Liver (tissue), 9 donors: ENCODE data around the gene TMEM232. TPM values are rescaled to one million over a fixed set of nuclear protein-coding genes. Genes with fewer than 3 reads are reported as not detected.

ENCODE experiments used
- DNase-seq: peaks from one replicate; pipeline ENCODE4 v3.0.0-alpha.2; 2017; ENCODE audit warnings: low spot score
- H3K27ac ChIP-seq, 2 donors: one replicate each; pipeline ENCODE4 v1.7.0; 2013; ENCODE audit warnings: inconsistent platforms in 2 of 2, low read length in 2 of 2, control low read depth in 1 of 2, low read depth in 1 of 2, mild to moderate bottlenecking in 1 of 2
- H3K27me3 ChIP-seq, 4 donors: one replicate each; pipeline versions ENCODE4 v1.6.1 to v1.7.0; 2013; ENCODE audit warnings: low read length in 3 of 4, inconsistent platforms in 1 of 4, mild to moderate bottlenecking in 1 of 4, moderate library complexity in 1 of 4; ENCODE audit not compliant: control insufficient read depth in 4 of 4, insufficient read depth in 4 of 4
- H3K36me3 ChIP-seq, 4 donors: one replicate each; pipeline versions ENCODE4 v1.6.1 to v1.7.0; 2013; ENCODE audit warnings: low read length in 3 of 4, mild to moderate bottlenecking in 3 of 4, low read depth in 1 of 4, moderate library complexity in 1 of 4; ENCODE audit not compliant: control insufficient read depth in 4 of 4, insufficient read depth in 3 of 4
- H3K4me1 ChIP-seq, 4 donors: one replicate each; pipeline versions ENCODE4 v1.6.1 to v1.7.0; 2013; ENCODE audit warnings: low read length in 3 of 4, mild to moderate bottlenecking in 3 of 4, moderate library complexity in 1 of 4; ENCODE audit not compliant: control insufficient read depth in 4 of 4, insufficient read depth in 4 of 4
- H3K4me3 ChIP-seq, 3 donors: one replicate each; pipeline versions ENCODE4 v1.6.1 to v1.7.0; 2013; ENCODE audit warnings: low read length in 3 of 3, control low read depth in 1 of 3, low read depth in 1 of 3, mild to moderate bottlenecking in 1 of 3
- H3K9ac ChIP-seq, 2 donors: one replicate each; pipeline ENCODE4 v1.7.0; 2013; ENCODE audit warnings: low read length in 2 of 2, mild to moderate bottlenecking in 2 of 2, moderate library complexity in 2 of 2, control low read depth in 1 of 2, low read depth in 1 of 2
- H3K9me3 ChIP-seq, 4 donors: one replicate each; pipeline versions ENCODE4 v1.6.1 to v1.7.0; 2013; ENCODE audit warnings: low read length in 3 of 4; ENCODE audit not compliant: control insufficient read depth in 4 of 4
- ATF3 ChIP-seq: IDR thresholded peaks from 2 replicates; pipeline ENCODE4 v1.6.1; 2016; ENCODE audit warnings: antibody characterized with exemption
- CTCF ChIP-seq: fragments of 150-350 bp; IDR thresholded peaks from 2 replicates; pipeline ENCODE4 v1.5.1; 2017; ENCODE audit warnings: improper control_type of control experiment, low read depth, low read length; ENCODE audit not compliant: missing input control
- EGR1 ChIP-seq, 2 donors: IDR thresholded peaks; 2 replicates each; pipeline ENCODE4 v1.6.1; 2016 to 2018; ENCODE audit warnings: antibody characterized with exemption in 2 of 2, low read depth in 2 of 2
- FOXA1 ChIP-seq: IDR thresholded peaks from 2 replicates; pipeline ENCODE4 v1.6.1; 2016; ENCODE audit warnings: antibody characterized with exemption
- FOXA2 ChIP-seq: IDR thresholded peaks from 2 replicates; pipeline ENCODE4 v1.6.1; 2016; ENCODE audit warnings: antibody characterized with exemption
- GABPA ChIP-seq, 2 donors: IDR thresholded peaks in 1 of 2; conservative IDR thresholded peaks in 1 of 2; 2 replicates each; pipeline ENCODE4 v1.6.1; 2016; ENCODE audit warnings: antibody characterized with exemption in 2 of 2, mild to moderate bottlenecking in 1 of 2, moderate library complexity in 1 of 2
- HNF4A ChIP-seq, 2 donors: conservative IDR thresholded peaks; 2 replicates each; pipeline ENCODE4 v1.6.1; 2016; ENCODE audit warnings: antibody characterized with exemption in 2 of 2, mild to moderate bottlenecking in 2 of 2
- HNF4G ChIP-seq: IDR thresholded peaks from 2 replicates; pipeline ENCODE4 v1.6.1; 2016; ENCODE audit warnings: antibody characterized with exemption
- JUND ChIP-seq, 2 donors: IDR thresholded peaks; 2 replicates each; pipeline ENCODE4 v1.6.1; 2016; ENCODE audit warnings: antibody characterized with exemption in 2 of 2
- NR2F2 ChIP-seq: IDR thresholded peaks from 2 replicates; pipeline ENCODE4 v1.6.1; 2016; ENCODE audit warnings: antibody characterized with exemption
- RAD21 ChIP-seq, 2 donors: IDR thresholded peaks; 2 replicates each; pipeline ENCODE4 v1.6.1; 2016; ENCODE audit warnings: antibody characterized with exemption in 2 of 2, mild to moderate bottlenecking in 2 of 2
- REST ChIP-seq: IDR thresholded peaks from 2 replicates; pipeline ENCODE4 v1.6.1; 2016; ENCODE audit warnings: antibody characterized with exemption, mild to moderate bottlenecking
- RXRA ChIP-seq, 2 donors: IDR thresholded peaks; 2 replicates each; pipeline ENCODE4 v1.6.1; 2017 to 2018; ENCODE audit warnings: antibody characterized with exemption in 2 of 2, mild to moderate bottlenecking in 1 of 2
- SP1 ChIP-seq: IDR thresholded peaks from 2 replicates; pipeline ENCODE4 v1.6.1; 2018; ENCODE audit warnings: antibody characterized with exemption, mild to moderate bottlenecking
- TAF1 ChIP-seq: conservative IDR thresholded peaks from 2 replicates; pipeline ENCODE4 v1.6.1; 2016; ENCODE audit warnings: antibody characterized with exemption, mild to moderate bottlenecking
- YY1 ChIP-seq: IDR thresholded peaks from 2 replicates; pipeline ENCODE4 v1.6.1; 2016; ENCODE audit warnings: antibody characterized with exemption, mild to moderate bottlenecking
- ZBTB33 ChIP-seq: IDR thresholded peaks from 2 replicates; pipeline ENCODE4 v1.6.1; 2016; ENCODE audit warnings: antibody characterized with exemption
- WGBS: extraction: QIAGEN DNeasy Blood & Tissue Kit; methylation state at CpG from one replicate; pipeline ENCODE4 v1.1.7; 2013; 5-methylcytosine and 5-hydroxymethylcytosine counted together
- polyA plus RNA-seq, 2 donors: library from polyadenylated mRNA; stranded (reverse) in 1 of 2; unstranded in 1 of 2; fragments of 200-250 nt in 1 of 2; fragments of >200 nt in 1 of 2; fragmentation: Nextera tagmentation in 1 of 2; extraction: Ambion mirVana in 1 of 2; gene quantifications; one replicate each; pipeline versions ENCODE4 v1.2.1 to v1.2.3, GENCODE V29; 2013 to 2015
- total RNA-seq, 2 donors: library from RNA; depleted of rRNA; stranded (reverse); fragments of >200 nt; gene quantifications; one replicate each; pipeline ENCODE4 v1.2.3, GENCODE V29; 2014
- TF ChIP-seq, protein P1 (sequence below): IDR thresholded peaks from 2 replicates; pipeline ENCODE4 v1.6.1; 2016; ENCODE audit warnings: antibody characterized with exemption
- donor health status: healthy.
- donor health status: healthy.
- donor health status: healthy.
- donor health status: healthy.
- donor health status: healthy.

The TMEM232 gene
- total and polyA plus RNA-seq, 4 donors: 0.39 to 2.5 (median 1.0) TPM

DNA sequence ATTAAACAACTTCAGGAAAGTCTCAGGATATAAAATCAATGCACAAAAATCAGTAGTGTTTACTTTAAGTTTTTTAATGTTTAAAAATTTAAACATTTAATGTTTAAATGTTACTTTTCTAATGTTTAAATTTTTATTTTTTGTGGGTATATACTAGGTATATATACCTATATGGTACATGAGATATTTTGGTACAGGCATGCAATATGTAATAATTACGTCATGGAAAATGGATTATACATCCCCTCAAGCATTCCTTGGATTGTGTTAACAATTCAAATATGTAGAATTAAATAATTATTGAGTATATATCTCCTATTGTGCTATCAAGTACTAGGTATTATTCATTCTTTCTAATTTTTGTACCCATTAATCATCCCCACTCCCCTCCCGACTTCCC is 291.3 kb downstream of the TMEM232 start:
- Histone ChIP-seq H3K27ac (no peak overlapping the region), H3K4me3 (no peak overlapping the region), H3K9ac (no peak overlapping the region), H3K27me3 (no peaks in the 10 kb centered on the region), H3K4me1 (no peaks in the 10 kb centered on the region), H3K9me3 (no peaks in the 10 kb centered on the region), H3K36me3 (no peaks in the 10 kb centered on the region)
- no peak for TF ChIP-seq EGR1 (IDR thresholded peaks at IDR 0.05; ENCODE audit: low read depth in 2 of 2)
- TF ChIP-seq FOXA2: no peak
- no peak for TF ChIP-seq YY1
- no peak for TF ChIP-seq TAF1
- no peak for TF ChIP-seq REST
- no peak for TF ChIP-seq RAD21 (IDR thresholded peaks at IDR 0.05)
- TF ChIP-seq FOXA1: no peak
- no peak for TF ChIP-seq JUND (IDR thresholded peaks at IDR 0.05)
- TF ChIP-seq, protein P1, sequence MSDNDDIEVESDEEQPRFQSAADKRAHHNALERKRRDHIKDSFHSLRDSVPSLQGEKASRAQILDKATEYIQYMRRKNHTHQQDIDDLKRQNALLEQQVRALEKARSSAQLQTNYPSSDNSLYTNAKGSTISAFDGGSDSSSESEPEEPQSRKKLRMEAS: no peak
- TF ChIP-seq ZBTB33: no peak
- TF ChIP-seq RXRA (IDR thresholded peaks at IDR 0.05): no peak
- TF ChIP-seq CTCF: no peak
- no peak for TF ChIP-seq SP1
- no peak for TF ChIP-seq GABPA (IDR thresholded peaks at IDR 0.05 in 1 of 2, conservative IDR thresholded peaks at IDR 0.05 in 1 of 2)
- TF ChIP-seq ATF3: no peak
- TF ChIP-seq HNF4A (conservative IDR thresholded peaks at IDR 0.05): no peak
- no peak for TF ChIP-seq NR2F2
- TF ChIP-seq HNF4G: no peak
- 77% methylated on average over 2 of the region's 2 CpGs for WGBS
- no peak for DNase-seq

- Histone ChIP-seq H3K4me1 (no peaks in the 10 kb centered on the region), H3K27ac (no peak overlapping the region), H3K36me3 (no peaks in the 10 kb centered on the region), H3K9ac (no peak overlapping the region), H3K27me3 (no peaks in the 10 kb centered on the region), H3K4me3 (no peak overlapping the region), H3K9me3 (no peaks in the 10 kb centered on the region)
- DNase-seq: no peak
- TF ChIP-seq NR2F2 (no peak), FOXA2 (no peak), ZBTB33 (no peak), REST (no peak), EGR1 (IDR thresholded peaks at IDR 0.05; ENCODE audit: low read depth in 2 of 2) (no peak), ATF3 (no peak), RXRA (IDR thresholded peaks at IDR 0.05) (no peak), HNF4A (conservative IDR thresholded peaks at IDR 0.05) (no peak), GABPA (IDR thresholded peaks at IDR 0.05 in 1 of 2, conservative IDR thresholded peaks at IDR 0.05 in 1 of 2) (no peak)
- TF ChIP-seq, protein P1: no peak
These were observed 294.9 kb downstream of the TMEM232 start for GRCh38 chr5:110431603-110432002.
